Activated CD4-positive, alpha-beta T cell treated with anti-CD3 and anti-CD28 coated beads for 36 hours (primary cell): ENCODE results near the gene ACP1. TPM values are rescaled to one million over a fixed set of nuclear protein-coding genes. Genes with fewer than 3 reads are reported as not detected.
A peak's percentile ranks its signal among the peaks of the same experiment; 100 is the strongest.
"Not testable (repeated sequence)": the region's sequence is repeated elsewhere in the genome, so short reads cannot be mapped to it uniquely, and the experiment has no call there.

ENCODE experiments used
- ATAC-seq: fragments of 200-7000 bp; cut with Tn5 transposase; one replicate; pipeline ENCODE4 v1.10.0; 2021; ENCODE audit warnings: mild to moderate bottlenecking, moderate library complexity
- CTCF ChIA-PET: fragments of 350-600 bp; sonication (Branson Sonifier 250); formaldehyde crosslinking; loops from one replicate; lab custom pipeline; 2021; ENCODE audit warnings: antibody characterized with exemption; lab: Charles Lee
- POLR2A ChIA-PET: fragments of 350-600 bp; sonication (Branson Sonifier 250); formaldehyde crosslinking; loops from one replicate; lab custom pipeline; 2021; ENCODE audit warnings: antibody characterized with exemption, inconsistent platforms; lab: Charles Lee
- DNase-seq: peaks from one replicate; pipeline ENCODE4 v3.0.0-alpha.2; 2020
- H3K27ac Mint-ChIP-seq: one replicate; pipeline ENCODE4 v1.8.0; 2021; ENCODE audit warnings: mixed read lengths
- H3K27me3 Mint-ChIP-seq: one replicate; pipeline ENCODE4 v1.8.0; 2021; ENCODE audit warnings: mixed read lengths
- H3K36me3 Mint-ChIP-seq: one replicate; pipeline ENCODE4 v1.8.0; 2021; ENCODE audit warnings: low read depth, mixed read lengths
- H3K4me1 Mint-ChIP-seq: one replicate; pipeline ENCODE4 v1.8.0; 2021; ENCODE audit warnings: mixed read lengths
- H3K4me3 Mint-ChIP-seq: one replicate; pipeline ENCODE4 v1.8.0; 2021; ENCODE audit warnings: mild to moderate bottlenecking, moderate library complexity, mixed read lengths
- H3K9me3 Mint-ChIP-seq: one replicate; pipeline ENCODE4 v1.8.0; 2021; ENCODE audit warnings: low read depth, mixed read lengths
- intact Hi-C, 2 experiments: fragments of 100-400 bp; cut with DNase I in 1 of 2; cut with micrococcal nuclease in 1 of 2; formaldehyde crosslinking; loops; one replicate each; pipeline versions ENCODE4 v1.14.2 to v1.15.1; 2022 to 2024; cut with DNase I, micrococcal nuclease
- total RNA-seq, 2 experiments: library from RNA; stranded (reverse); gene quantifications; one replicate each; pipeline ENCODE4 v1.2.3, GENCODE V29; 2021

The ACP1 gene
- total RNA-seq, 2 experiments from 2014 or later: 136 to 139 TPM

GRCh38 chr2:314561-315336, 50.0 kb downstream of the ACP1 start:
- Mint-ChIP-seq H3K27me3 (peaks cover 13% of the 10 kb centered on the region), H3K9me3 (peaks cover 5% of the 10 kb centered on the region), H3K27ac (no peak overlapping the region), H3K4me1 (peaks cover 21% of the 10 kb centered on the region), H3K36me3 (peaks cover 5% of the 10 kb centered on the region), H3K4me3 (no peak overlapping the region)
- no peak for ATAC-seq
- intact Hi-C loops: loop anchor here in 1 of 2 experiments (5.0 kb wide), 1 partner anchor 143 kb away; no protein-coding TSS in a partner anchor
- POLR2A ChIA-PET: no interaction called here
- no peak for DNase-seq
- CTCF ChIA-PET: interaction anchor here (0.6 kb wide), 1 partner anchor 322 kb away, joined by 4 read pairs; no protein-coding TSS in a partner anchor

- intact Hi-C loops: loop anchor here in 1 of 2 experiments (5.0 kb wide), 1 partner anchor 141 kb away; no protein-coding TSS in a partner anchor
- peaks cover 24% of the 10 kb centered on the region for H3K4me1 Mint-ChIP-seq
- CTCF ChIA-PET, H3K4me3 Mint-ChIP-seq, H3K27ac Mint-ChIP-seq, ATAC-seq, DNase-seq, H3K9me3 Mint-ChIP-seq, H3K36me3 Mint-ChIP-seq, POLR2A ChIA-PET: not testable (repeated sequence)
- H3K27me3 Mint-ChIP-seq: peaks cover 13% of the 10 kb centered on the region
Measured at GRCh38 chr2:315925-316324, 51.2 kb downstream of the ACP1 start.

DNA sequence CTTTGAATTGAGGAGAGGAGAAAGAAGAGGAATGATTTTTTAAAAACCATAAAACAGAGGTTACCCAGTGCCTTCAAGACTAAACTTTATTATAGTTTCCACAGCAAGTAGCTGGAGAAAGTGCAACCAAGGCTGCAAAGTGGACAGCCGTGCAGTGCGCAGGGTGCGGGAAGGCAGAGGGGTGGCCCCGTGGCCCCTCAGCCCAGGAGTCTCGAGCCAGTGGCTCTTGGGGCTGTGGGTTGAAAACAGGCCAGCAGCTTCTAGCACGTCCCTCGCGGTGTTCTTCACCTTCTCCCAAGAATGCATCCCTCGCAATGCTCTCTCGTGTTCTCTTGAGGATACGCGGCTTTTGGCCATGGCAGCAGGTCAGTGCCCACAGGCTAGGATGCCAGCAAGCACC, 51.6 kb downstream of the ACP1 start:
- H3K4me3 Mint-ChIP-seq: no peak overlapping the region
- peaks cover 5% of the 10 kb centered on the region for H3K9me3 Mint-ChIP-seq
- DNase-seq (no peak), ATAC-seq (no peak)
- H3K27ac Mint-ChIP-seq: no peak overlapping the region
- intact Hi-C loops: loop anchor here in 1 of 2 experiments (5.0 kb wide), 1 partner anchor 141 kb away; no protein-coding TSS in a partner anchor
- H3K27me3 Mint-ChIP-seq: peaks cover 13% of the 10 kb centered on the region
- CTCF ChIA-PET: no interaction called here
- POLR2A ChIA-PET: no interaction called here
- H3K4me1 Mint-ChIP-seq: peaks cover 24% of the 10 kb centered on the region
- H3K36me3 Mint-ChIP-seq: peaks cover 5% of the 10 kb centered on the region

DNA sequence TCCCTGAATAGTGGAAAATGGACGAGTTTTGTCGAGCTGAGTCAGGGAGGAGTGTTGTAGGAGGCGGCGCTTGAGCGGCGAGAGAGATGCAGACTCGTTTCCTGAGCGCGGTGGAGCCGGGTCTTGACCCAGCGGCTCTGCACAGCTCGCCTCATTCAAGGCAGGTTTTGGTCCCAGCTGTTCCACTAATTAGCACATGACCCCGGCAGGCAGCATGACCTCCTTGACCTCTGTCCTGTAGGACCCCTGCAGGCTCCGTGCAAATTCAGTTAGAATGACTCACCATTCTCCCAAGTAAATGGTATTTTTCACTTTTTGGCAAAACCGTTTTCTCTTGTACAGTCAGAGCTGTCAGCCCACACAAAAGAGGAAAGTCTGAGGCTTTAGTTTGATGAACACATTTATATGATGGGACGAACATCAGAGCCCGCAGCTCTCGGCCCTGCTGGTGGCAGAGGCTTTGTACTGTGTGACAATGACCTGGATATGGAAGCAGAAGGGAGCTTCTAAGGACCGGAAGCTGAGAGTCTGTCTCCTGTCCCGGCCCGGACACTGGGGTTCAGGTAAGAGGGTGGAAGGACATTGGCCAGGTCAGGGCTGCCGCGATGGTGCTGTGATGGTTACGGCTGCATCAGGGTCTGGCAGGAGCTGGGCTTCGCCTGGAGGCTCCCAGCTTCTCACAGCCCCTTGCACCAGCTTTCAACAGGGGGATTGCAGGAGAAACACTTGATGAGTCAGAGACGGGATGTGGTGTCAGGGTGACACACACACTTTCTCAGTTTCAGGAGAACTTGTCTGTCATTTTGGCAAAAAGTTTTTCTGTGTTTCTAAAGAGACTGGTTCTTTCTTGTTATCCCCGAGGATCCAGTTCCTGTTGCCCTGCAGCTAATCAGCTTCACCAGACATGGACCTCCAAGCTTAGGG, 53.0 kb downstream of the ACP1 start:
- Mint-ChIP-seq H3K4me3 (peak overlapping the region; percentile 75), H3K9me3 (peaks cover 5% of the 10 kb centered on the region), H3K27me3 (peaks cover 13% of the 10 kb centered on the region), H3K4me1 (peaks cover 24% of the 10 kb centered on the region), H3K36me3 (peaks cover 5% of the 10 kb centered on the region), H3K27ac (peak overlapping the region; percentile 89)
- CTCF ChIA-PET: interaction anchor here (0.7 to 0.9 kb wide), 2 partner anchors 21 to 312 kb away, joined by 3 read pairs; no protein-coding TSS in a partner anchor
- DNase-seq (peak; percentile 63), ATAC-seq (peak; percentile 83)
- POLR2A ChIA-PET: no interaction called here
- intact Hi-C loops: loop anchor here in 1 of 2 experiments (2.0 to 5.0 kb wide), 2 partner anchors 140 to 359 kb away; partner anchors contain the start of gene TMEM18

DNA sequence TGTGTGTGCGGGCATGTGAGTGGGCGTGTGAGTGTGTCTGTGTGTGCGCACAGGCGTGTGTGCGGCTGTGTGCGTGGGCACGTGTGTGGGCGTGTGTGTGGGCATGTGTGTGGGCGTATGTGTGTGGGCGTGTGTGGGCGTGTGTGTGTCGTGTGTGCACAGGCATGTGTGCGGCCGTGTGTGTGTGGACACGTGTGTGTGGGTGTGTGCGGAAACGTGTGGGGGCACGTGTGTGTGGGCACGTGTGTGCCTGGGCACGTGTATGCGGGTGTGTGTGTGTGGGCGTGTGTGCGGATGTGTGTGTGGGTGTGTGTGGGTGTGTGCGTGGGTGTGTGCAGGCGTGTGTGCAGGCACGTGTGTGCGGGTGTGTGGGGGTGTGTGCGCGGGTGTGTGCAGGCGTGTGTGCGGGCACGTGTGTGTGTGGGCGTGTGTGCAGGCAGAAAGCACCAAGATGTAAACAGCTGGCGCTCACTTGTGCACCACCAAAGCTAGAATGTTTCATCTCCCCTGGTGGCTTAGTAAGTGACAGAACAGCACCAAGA, 54.4 kb downstream of the ACP1 start:
- CTCF ChIA-PET: no interaction called here
- Mint-ChIP-seq H3K36me3 (peaks cover 5% of the 10 kb centered on the region), H3K4me1 (peaks cover 24% of the 10 kb centered on the region), H3K27ac (peak overlapping the region; percentile 89), H3K27me3 (peaks cover 14% of the 10 kb centered on the region), H3K4me3 (peak overlapping the region; percentile 75), H3K9me3 (peaks cover 5% of the 10 kb centered on the region)
- peak; percentile 18 for DNase-seq
- no peak for ATAC-seq
- POLR2A ChIA-PET: interaction anchor here (0.7 kb wide), 1 partner anchor 195 kb away, joined by 3 read pairs; no protein-coding TSS in a partner anchor
- intact Hi-C loops: loop anchor here in 1 of 2 experiments (2.0 to 5.0 kb wide), 2 partner anchors 138 to 358 kb away; partner anchors contain the start of gene TMEM18

- Mint-ChIP-seq H3K9me3 (peaks cover 5% of the 10 kb centered on the region), H3K36me3 (peaks cover 5% of the 10 kb centered on the region), H3K4me1 (peaks cover 24% of the 10 kb centered on the region), H3K27ac (no peak overlapping the region), H3K27me3 (peaks cover 17% of the 10 kb centered on the region), H3K4me3 (no peak overlapping the region)
- intact Hi-C loops: no loop called here
- POLR2A ChIA-PET: no interaction called here
- DNase-seq: no peak
- CTCF ChIA-PET: interaction anchor here (1.0 kb wide), 1 partner anchor 316 kb away, joined by 3 read pairs; no protein-coding TSS in a partner anchor
- ATAC-seq: no peak
Measured at GRCh38 chr2:320561-320960, 55.8 kb downstream of the ACP1 start.

GRCh38 chr2:322326-322725, 57.6 kb downstream of the ACP1 start:
- no peak overlapping the region for H3K4me3 Mint-ChIP-seq
- H3K27me3 Mint-ChIP-seq: peaks cover 21% of the 10 kb centered on the region
- CTCF ChIA-PET: interaction anchor here (0.7 kb wide), 1 partner anchor 100 kb away, joined by 4 read pairs; no protein-coding TSS in a partner anchor
- POLR2A ChIA-PET: no interaction called here
- no peak for DNase-seq
- intact Hi-C loops: no loop called here
- H3K27ac Mint-ChIP-seq: no peak overlapping the region
- peaks cover 21% of the 10 kb centered on the region for H3K4me1 Mint-ChIP-seq
- peaks cover 5% of the 10 kb centered on the region for H3K36me3 Mint-ChIP-seq
- peaks cover 12% of the 10 kb centered on the region for H3K9me3 Mint-ChIP-seq
- ATAC-seq: no peak

DNA sequence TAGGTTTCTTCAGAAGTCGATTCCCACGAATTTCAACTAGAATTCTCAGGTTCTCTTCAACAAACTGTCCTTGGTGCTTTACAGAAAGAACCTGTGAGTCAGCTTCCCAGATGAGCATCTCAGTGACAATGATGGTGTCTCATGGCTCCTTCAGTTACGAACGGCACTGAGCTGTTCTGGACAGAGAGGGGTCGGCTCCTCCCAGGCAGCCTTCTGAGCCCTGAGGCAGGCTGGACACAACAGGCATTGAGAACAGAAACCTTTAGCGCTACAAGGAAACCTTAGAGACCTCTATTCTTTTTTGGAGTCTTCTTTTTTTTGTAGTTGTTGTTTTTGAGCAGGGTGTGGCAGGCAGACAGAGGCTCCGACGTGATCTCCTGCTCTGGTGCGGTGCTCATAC, 58.3 kb downstream of the ACP1 start:
- H3K9me3 Mint-ChIP-seq: peaks cover 16% of the 10 kb centered on the region
- H3K4me3 Mint-ChIP-seq: no peak overlapping the region
- H3K4me1 Mint-ChIP-seq: peaks cover 14% of the 10 kb centered on the region
- ChIA-PET POLR2A (no interaction called here), CTCF (no interaction called here)
- no peak overlapping the region for H3K27ac Mint-ChIP-seq
- DNase-seq: no peak
- peaks cover 21% of the 10 kb centered on the region for H3K27me3 Mint-ChIP-seq
- no peak for ATAC-seq
- H3K36me3 Mint-ChIP-seq: peaks cover 5% of the 10 kb centered on the region
- intact Hi-C loops: no loop called here

Other genes with a start within 250 kb of the ACP1 start
- under 1 TPM; 0.51 to 0.96 TPM for gene FAM110C, start 218.4 kb upstream of the ACP1 start, total RNA-seq
- 10 to 100 TPM; 17.7 to 18.1 TPM for gene SH3YL1, start 915 bp upstream of the ACP1 start, total RNA-seq
- not detected for gene ALKAL2, start 23.1 kb downstream of the ACP1 start, total RNA-seq